HFF-Myc (cell line): ENCODE data around the gene PIBF1.

Experiments used
- DNase-seq: peaks from one replicate; pipeline ENCODE4 v3.0.0-alpha.2; 2011; ENCODE audit warnings: low read depth; ENCODE audit errors: extremely low read depth
- H3K4me3 ChIP-seq: replicated peaks from 2 replicates; pipeline ENCODE4 v1.5.1; 2011; ENCODE audit warnings: low read depth, mild to moderate bottlenecking, control low read depth, low read length
- CTCF ChIP-seq: IDR thresholded peaks from 2 replicates; pipeline ENCODE4 v1.5.1; 2012; ENCODE audit warnings: mild to moderate bottlenecking, low read depth, low read length, control low read depth; ENCODE audit errors: missing control alignments

Gene PIBF1

GRCh38 chr13:72849571-72849970 is 67.6 kb downstream of the PIBF1 start:
- DNase-seq, result peak; percentile 6
- no peak overlapping the region for H3K4me3 ChIP-seq
- no peak for TF ChIP-seq CTCF

- no peak overlapping the region for H3K4me3 ChIP-seq
- no peak for TF ChIP-seq CTCF
- DNase-seq, result no peak
Measured at GRCh38 chr13:72850959-72851677, 69.2 kb downstream of the PIBF1 start.

GRCh38 chr13:72851678-72852014 is 69.7 kb downstream of the PIBF1 start:
- no peak overlapping the region for H3K4me3 ChIP-seq
- no peak for TF ChIP-seq CTCF
- DNase-seq, result no peak

- no peak overlapping the region for H3K4me3 ChIP-seq
- no peak for TF ChIP-seq CTCF
- DNase-seq, result no peak
Measured at GRCh38 chr13:72852207-72852606, 70.3 kb downstream of the PIBF1 start.

GRCh38 chr13:72853000-72853399 is 71.1 kb downstream of the PIBF1 start:
- DNase-seq, result no peak
- no peak for TF ChIP-seq CTCF
- no peak overlapping the region for H3K4me3 ChIP-seq

GRCh38 chr13:72864142-72865011 is 82.4 kb downstream of the PIBF1 start:
- peak; percentile 30 for DNase-seq
- TF ChIP-seq CTCF, result no peak
- H3K4me3 ChIP-seq, result no peak overlapping the region

- no peak for DNase-seq
- H3K4me3 ChIP-seq, result no peak overlapping the region
- no peak for TF ChIP-seq CTCF
Measured at GRCh38 chr13:72868229-72868628, 86.3 kb downstream of the PIBF1 start.
